ENCODE results near the gene MLPH. TPM values are rescaled to one million over a fixed set of nuclear protein-coding genes. Genes with fewer than 3 reads are reported as not detected.
"Not testable (repeated sequence)": the region's sequence is repeated elsewhere in the genome, so short reads cannot be mapped to it uniquely, and the experiment has no call there.

Gene MLPH
- total and polyA plus RNA-seq, 8 donors, result 61.3 to 657 (median 344) TPM

- Histone ChIP-seq H3K36me3 (no peaks in the 10 kb centered on the region), H3K27me3 (no peaks in the 10 kb centered on the region), H3K4me3 (no peak overlapping the region), H3K9me3 (no peaks in the 10 kb centered on the region), H3K4me1 (peaks cover 25 to 63% (median 37%) of the 10 kb centered on the region in 4 donors), H3K27ac (peak overlapping the region; percentile 32 to 88 (median 73))
- TF ChIP-seq EP300 (IDR thresholded peaks at IDR 0.05), result no peak
- no peak for TF ChIP-seq POLR2A (IDR thresholded peaks at IDR 0.05)
- TF ChIP-seq POLR2AphosphoS5 (IDR thresholded peaks at IDR 0.05), result no peak
- no peak for TF ChIP-seq CTCF (IDR thresholded peaks at IDR 0.05)
- intact Hi-C loops (cut with DNase I; ENCODE audit: low total_unique reads), result no loop called here
- DNase-seq, result no peak
- WGBS, 5 donors, result 88 to 93% (median 92%) methylated on average over 6 to 17 of the region's 17 CpGs
These were observed 106.7 kb downstream of the MLPH start for GRCh38 chr2:237593596-237594320.

DNA sequence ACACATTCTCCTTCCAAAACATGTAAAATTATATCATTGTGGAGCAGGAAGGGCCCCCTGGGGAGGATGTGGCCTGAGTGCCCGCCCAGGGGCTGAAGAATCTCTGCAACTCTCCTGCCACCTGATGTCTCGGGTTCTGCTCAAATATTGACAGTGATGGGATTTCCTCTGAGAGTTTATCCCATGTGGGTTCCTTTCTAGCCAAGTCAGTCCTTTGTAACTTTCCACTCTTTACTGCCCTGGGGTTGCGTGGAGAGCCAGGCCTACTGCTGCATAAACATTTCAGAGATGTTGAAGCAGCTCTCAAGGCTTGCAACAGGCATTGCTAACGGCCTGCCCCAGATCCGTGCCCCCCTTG is 107.4 kb downstream of the MLPH start:
- H3K4me3 ChIP-seq, result no peak overlapping the region
- H3K27me3 ChIP-seq, result no peaks in the 10 kb centered on the region
- TF ChIP-seq POLR2A (IDR thresholded peaks at IDR 0.05) (no peak), POLR2AphosphoS5 (IDR thresholded peaks at IDR 0.05) (no peak), EP300 (IDR thresholded peaks at IDR 0.05) (no peak), CTCF (IDR thresholded peaks at IDR 0.05) (no peak)
- intact Hi-C loops (cut with DNase I; ENCODE audit: low total_unique reads), result no loop called here
- H3K36me3 ChIP-seq, result no peaks in the 10 kb centered on the region
- peaks cover 25 to 66% (median 37%) of the 10 kb centered on the region in 4 donors for H3K4me1 ChIP-seq
- H3K27ac ChIP-seq, result peak overlapping the region; percentile 57 to 88 (median 73)
- no peaks in the 10 kb centered on the region for H3K9me3 ChIP-seq
- no peak for DNase-seq
- WGBS, 5 donors, result 43 to 61% (median 47%) methylated on average over 5 of the region's 5 CpGs

DNA sequence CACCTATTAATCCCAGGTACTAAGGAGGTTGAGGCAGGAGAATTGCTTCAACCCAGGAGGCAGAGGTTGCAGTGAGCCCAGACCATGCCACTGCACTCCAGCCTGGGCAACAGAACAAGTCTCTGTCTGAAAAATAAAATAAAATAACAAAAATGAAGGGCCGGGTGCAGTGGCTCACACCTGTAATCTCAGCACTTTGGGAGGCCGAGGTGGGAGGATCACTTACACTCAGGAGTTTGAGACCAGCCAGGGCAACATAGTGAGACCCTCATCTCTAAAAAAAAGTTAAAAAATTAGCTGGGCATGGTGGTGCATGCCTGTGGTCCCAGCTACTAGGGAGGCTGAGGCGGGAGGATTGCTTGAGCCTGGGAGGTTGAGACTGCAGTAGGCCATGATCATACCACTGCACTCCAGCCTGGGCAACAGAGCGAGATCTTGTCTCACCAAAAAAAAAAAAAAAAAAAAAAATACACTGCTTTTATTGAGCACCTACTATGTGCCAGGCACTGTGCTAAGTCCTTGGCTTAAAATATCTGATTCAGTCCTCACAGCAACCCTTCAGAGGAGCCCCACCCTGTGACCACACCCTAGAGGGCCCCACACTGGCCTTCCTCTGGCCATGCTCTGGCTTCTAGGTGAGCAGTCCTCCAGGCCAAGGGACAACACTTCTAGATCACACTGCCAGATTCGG is 108.9 kb downstream of the MLPH start:
- H3K36me3 ChIP-seq; H3K9me3 ChIP-seq; DNase-seq; H3K27me3 ChIP-seq; intact Hi-C loops (cut with DNase I; ENCODE audit: low total_unique reads); H3K4me3 ChIP-seq: not testable (repeated sequence)
- WGBS, 5 donors, result 85 to 93% (median 93%) methylated on average over 4 to 5 of the region's 5 CpGs
- H3K27ac ChIP-seq, result peak overlapping the region in 4 of 5 donors; percentile 70 to 88 (median 74)
- peaks cover 29 to 73% (median 44%) of the 10 kb centered on the region in 4 donors for H3K4me1 ChIP-seq

DNA sequence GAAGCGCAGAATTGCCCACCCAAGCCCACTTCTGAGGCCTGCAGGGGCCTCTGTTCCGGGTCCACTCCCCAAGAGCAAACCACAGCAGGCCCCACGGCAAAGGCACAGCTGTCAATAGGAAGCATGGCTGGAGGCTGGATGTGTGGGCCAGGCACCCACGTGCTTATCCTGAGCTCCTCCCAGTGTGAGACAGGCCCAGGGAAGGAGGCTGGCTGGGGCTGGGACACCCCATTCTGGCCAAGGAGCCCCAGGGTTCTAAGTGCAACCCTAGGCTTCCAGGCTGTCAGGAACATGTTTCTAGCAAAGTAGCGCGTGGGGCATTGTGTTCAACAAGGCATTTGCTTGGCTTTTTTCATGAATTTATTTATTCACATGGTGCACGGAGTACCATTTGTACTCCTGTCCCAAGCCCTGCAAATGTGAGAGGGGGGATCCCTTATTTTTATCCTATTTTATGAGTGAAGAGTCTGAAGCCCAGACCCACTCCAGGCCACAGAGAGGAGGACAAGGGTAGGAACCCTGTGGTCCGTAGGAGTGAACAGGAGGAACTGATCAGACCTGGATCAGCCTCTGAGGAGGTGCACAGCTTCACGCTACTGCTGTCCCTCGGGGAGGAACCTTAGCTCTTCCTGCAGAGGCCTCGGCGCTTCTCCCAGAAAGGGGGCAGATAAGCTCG is 109.6 kb downstream of the MLPH start:
- intact Hi-C loops (cut with DNase I; ENCODE audit: low total_unique reads), result no loop called here
- WGBS, 5 donors, result 84 to 86% (median 85%) methylated on average over 10 to 13 of the region's 13 CpGs

More for the DNA sequence above, 109.6 kb downstream of the MLPH start:
- Histone ChIP-seq H3K4me1 (peaks cover 26 to 73% (median 46%) of the 10 kb centered on the region in 4 donors), H3K27me3 (no peaks in the 10 kb centered on the region), H3K4me3 (no peak overlapping the region), H3K9me3 (no peaks in the 10 kb centered on the region), H3K27ac (peak overlapping the region in 1 of 5 donors; percentile 88), H3K36me3 (no peaks in the 10 kb centered on the region)
- DNase-seq, result no peak
- TF ChIP-seq EP300 (IDR thresholded peaks at IDR 0.05), result no peak
- TF ChIP-seq POLR2AphosphoS5 (IDR thresholded peaks at IDR 0.05), result no peak
- TF ChIP-seq POLR2A (IDR thresholded peaks at IDR 0.05), result no peak
- TF ChIP-seq CTCF (IDR thresholded peaks at IDR 0.05), result no peak
